HuH-7 (cell line): ENCODE results near the gene DHRSX.
"Not testable (repeated sequence)": the region's sequence is repeated elsewhere in the genome, so short reads cannot be mapped to it uniquely, and the experiment has no call there.

Experiments used
- DNase-seq: peaks from one replicate; pipeline ENCODE4 v3.0.0; 2011; ENCODE audit warnings: low spot score

DHRSX gene

DNA sequence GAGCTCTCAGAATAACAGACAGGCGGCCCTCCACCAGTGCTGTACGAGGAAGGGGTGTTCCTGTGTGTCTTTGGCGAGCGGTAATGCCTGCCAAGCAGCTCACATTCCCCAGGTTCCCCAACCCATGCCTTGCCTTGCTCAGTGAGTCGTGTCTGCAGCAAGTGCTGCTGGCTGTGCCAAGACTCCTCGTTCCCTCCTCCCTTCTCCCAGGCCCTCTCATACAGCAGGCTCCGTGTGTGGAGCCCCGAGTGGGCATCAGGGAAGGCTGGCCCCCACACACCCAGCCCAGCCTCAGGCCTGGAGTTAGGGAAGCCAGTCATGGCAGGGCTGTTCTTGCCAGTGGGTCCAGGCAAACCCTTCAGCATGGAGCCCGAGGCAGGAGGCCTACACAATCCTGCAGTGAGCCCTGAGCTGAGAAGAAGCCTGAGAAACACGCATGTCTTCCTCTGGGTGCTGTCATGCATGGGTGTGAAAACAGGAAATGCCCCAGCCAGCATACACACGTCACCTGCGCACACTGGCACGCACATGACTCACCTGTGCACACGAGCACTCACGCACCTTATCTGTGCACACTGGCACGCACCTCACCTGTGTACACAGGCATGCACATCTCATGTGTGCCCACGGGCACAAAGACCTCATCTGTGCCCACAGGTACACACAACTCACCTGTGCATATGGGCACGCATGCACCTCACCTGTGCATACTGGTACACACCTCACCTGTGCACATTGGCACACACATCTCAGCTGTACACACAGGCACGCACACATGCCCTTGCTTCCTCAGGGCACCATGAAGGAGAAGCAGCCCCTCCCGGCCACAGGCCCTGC lies 238.7 kb downstream of the DHRSX start:
- no peak for DNase-seq

GRCh38 chrX:2252331-2253065 lies 248.3 kb downstream of the DHRSX start:
- DNase-seq, result no peak

DNA sequence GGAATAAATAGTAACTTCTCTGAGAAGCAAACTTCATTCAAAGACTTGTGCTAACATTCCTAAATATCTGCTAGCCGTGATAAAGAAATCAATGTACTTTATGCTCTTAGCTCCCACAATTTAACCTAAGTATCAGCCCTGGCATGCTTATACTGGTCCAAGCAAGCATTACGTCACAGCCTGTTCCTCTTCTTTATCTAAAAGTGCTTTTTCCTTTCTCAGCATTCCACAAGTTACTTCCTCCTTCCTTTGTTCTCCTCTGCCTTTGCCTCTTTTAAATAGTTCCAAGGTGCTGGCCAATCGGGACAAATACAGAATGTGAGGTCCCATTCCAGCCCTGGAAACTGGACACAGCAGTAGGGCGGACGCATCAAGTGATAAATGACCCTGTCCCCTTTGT lies 249.6 kb downstream of the DHRSX start:
- no peak for DNase-seq

- no peak for DNase-seq
These were observed 256.8 kb downstream of the DHRSX start for GRCh38 chrX:2243913-2244460.

- no peak for DNase-seq
These were observed 257.8 kb downstream of the DHRSX start for GRCh38 chrX:2242980-2243379.

- no peak for DNase-seq
These were observed 258.4 kb downstream of the DHRSX start for GRCh38 chrX:2242326-2242725.

DNA sequence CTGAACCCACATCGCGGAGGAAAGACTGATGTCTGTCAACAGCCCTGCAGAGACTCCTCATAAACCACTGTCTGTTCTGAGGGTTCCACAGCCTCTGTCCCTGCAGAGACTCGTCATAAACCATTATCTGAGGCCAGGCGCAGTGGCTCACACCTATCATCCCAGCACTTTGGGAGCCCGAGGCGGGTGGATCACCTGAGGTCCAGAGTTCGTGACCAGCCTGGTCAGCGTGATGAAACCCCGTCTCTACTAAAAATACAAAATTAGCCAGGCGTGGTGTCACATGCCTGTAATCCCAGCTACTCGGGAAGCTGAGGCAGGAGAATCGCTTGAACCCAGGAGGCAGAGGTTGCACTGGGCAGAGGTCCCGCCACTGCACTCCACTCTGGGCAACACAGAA lies 259.3 kb downstream of the DHRSX start:
- not testable (repeated sequence) for DNase-seq

- DNase-seq, result not testable (repeated sequence)
These were observed 260.0 kb downstream of the DHRSX start for GRCh38 chrX:2240761-2241160.

DNA sequence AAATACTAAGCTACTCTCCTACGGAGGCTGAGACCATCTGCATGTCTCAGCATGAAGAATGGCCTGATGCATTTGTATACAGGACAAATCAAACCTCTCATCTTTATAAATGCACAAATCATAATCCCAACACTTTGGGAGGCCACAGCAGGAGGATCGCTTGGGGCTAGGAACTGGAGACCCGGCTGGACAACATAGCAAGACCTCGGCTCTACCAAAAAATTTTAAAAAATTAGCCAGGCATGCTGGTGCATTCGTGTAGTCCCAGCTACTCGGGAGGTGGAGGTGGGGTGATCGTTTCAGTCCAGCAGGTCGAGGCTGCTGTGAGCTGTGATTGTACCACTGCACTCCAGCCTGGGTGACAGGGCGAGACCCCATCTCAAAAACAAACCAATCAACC lies 262.8 kb downstream of the DHRSX start:
- DNase-seq, result no peak

- DNase-seq, result no peak
These were observed 269.1 kb downstream of the DHRSX start for GRCh38 chrX:2231570-2232192.

- no peak for DNase-seq
These were observed 270.3 kb downstream of the DHRSX start for GRCh38 chrX:2230457-2230856.

- no peak for DNase-seq
These were observed 272.2 kb downstream of the DHRSX start for GRCh38 chrX:2228536-2228935.

DNA sequence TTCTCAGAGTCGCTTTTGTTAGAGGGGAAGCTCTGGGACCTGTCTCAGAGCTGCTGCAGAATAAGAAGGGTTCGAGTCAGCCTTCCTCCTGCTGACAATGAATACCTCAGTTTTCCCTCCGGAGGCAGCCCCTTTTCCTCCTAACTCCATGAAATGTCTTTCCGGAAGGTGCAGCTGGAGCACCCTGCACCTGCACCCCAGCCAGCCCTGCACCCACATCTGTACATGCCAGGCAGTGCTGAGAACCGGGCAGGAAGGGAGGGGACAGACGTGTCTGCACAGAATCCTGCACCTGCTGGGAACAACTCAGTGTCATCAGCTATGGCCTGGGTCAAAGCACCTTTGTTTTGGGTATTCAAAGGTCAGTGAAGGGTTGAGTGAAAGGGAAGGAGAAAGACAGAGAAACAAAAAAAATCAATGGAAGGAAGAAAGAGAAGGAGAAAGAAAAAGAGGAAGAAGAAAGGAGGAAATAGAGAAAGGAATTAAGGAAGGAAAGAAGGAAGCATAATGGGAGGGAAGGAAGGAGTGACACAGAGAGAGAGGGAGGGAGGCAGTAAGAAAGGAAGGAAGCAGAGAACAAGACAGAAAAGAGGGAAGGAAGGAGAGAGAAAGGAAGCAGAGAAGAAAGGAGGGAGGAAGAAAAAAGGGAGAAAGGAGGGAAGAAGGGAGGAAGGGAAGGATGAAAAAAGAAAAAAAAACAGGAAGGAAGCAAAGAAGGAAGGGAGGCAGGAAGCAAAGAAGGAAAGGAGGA lies 273.7 kb downstream of the DHRSX start:
- DNase-seq, result no peak

GRCh38 chrX:2226182-2226581 lies 274.6 kb downstream of the DHRSX start:
- no peak for DNase-seq

- DNase-seq, result no peak
These were observed 276.1 kb downstream of the DHRSX start for GRCh38 chrX:2224597-2225235.

DNA sequence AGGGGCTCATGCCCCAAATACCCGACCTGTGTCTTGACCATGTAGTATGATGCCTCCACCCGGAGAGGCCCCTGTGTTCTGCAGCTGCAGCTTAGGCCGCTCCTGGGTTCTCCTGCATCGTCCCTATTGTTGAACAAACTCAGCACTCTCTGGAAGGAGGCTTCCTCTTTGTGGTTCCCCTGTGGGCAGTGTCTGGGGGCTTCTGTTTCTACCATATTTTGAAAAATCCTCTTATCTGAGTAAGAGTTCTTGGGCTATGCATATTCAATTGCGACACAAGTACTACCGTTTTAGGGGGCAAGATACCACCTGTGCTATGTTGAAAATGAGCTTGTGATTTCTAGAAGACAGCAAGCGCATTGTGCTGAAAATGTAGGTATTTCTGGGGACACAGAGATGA lies 276.6 kb downstream of the DHRSX start:
- DNase-seq, result no peak

- no peak for DNase-seq
These were observed 279.8 kb downstream of the DHRSX start for GRCh38 chrX:2220829-2221567.

DNA sequence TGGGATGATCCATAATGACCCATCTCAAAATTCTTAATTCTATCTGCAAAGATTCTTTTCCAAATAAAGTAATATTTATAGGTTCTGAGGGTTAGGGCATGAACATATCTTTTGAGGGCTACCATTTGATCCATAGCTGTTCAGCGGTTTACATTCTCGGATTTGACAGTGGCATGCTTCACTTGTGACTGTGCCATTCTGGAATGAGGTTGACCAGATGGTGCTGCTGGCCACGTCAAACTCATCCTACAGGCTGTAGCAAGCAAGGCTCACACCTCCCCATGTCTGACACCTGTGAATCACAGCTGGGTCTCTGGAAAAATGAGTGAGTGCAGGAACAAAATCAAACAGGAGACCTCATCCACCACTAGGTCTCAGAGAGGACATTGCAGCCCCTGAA lies 280.5 kb downstream of the DHRSX start:
- no peak for DNase-seq

GRCh38 chrX:2214138-2214823 lies 286.5 kb downstream of the DHRSX start:
- DNase-seq, result not testable (repeated sequence)

DNA sequence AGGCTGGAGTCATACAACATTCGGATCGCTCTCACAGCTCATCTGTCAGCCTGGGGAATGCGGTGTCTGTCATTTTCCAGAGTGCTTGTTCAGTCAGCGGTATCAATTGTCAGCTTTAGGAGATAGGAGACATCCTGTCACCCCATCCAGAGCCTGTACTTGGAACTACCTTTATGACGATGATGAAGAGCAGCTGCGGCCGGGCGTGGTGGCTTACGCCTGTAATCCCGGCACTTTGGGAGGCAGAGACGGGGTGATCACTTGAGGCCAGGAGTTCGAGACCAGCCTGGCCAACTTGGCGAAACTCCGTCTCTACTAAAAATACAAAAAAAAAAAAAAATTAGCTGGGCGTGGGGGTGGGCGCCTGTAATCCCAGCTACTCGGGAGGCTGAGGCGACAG lies 289.1 kb downstream of the DHRSX start:
- DNase-seq, result not testable (repeated sequence)
